ENCODE measurements around the gene ZNF93. TPM values are rescaled to one million over a fixed set of nuclear protein-coding genes. Genes with fewer than 3 reads are reported as not detected.
"Not testable (repeated sequence)": the region's sequence is repeated elsewhere in the genome, so short reads cannot be mapped to it uniquely, and the experiment has no call there.

ZNF93 gene
- 10 to 100 TPM; 16.4 to 19.8 (median 17.9) TPM for polyA plus RNA-seq (ENCODE audit: insufficient read length in 3 of 3)
- long read RNA-seq, donor 1, partial matches to known transcripts, result 0 of 2 reads
- long read RNA-seq, donor 1, other reads (novel, unspliced or antisense), result 0 of 2 reads
- long read RNA-seq, donor 2, partial matches to known transcripts, result 0 of 3 reads
- long read RNA-seq, donor 2, other reads (novel, unspliced or antisense), result 0 of 3 reads
- long read RNA-seq, donor 3, transcript ZNF93-201 (4 exons, 2,648 nt), result major isoform, 5 of 5 reads
- long read RNA-seq, donor 3, partial matches to known transcripts, result 0 of 5 reads
- long read RNA-seq, donor 3, other reads (novel, unspliced or antisense), result 0 of 5 reads
- long read RNA-seq, donor 4, transcript ZNF93-201 (4 exons, 2,648 nt), result major isoform, 6 of 6 reads
- long read RNA-seq, donor 4, partial matches to known transcripts, result 0 of 6 reads
- long read RNA-seq, donor 4, other reads (novel, unspliced or antisense), result 0 of 6 reads
- long read RNA-seq, donor 5, transcript ZNF93-201 (4 exons, 2,648 nt), result major isoform, 6 of 16 reads
- long read RNA-seq, donor 5, partial matches to known transcripts, result 0 of 16 reads
- long read RNA-seq, donor 5, other reads (novel, unspliced or antisense), result 10 of 16 reads
- long read RNA-seq, donor 6, partial matches to known transcripts, result 0 of 4 reads
- long read RNA-seq, donor 6, other reads (novel, unspliced or antisense), result 0 of 4 reads
- long read RNA-seq, donor 7, transcript ZNF93-201 (4 exons, 2,648 nt), result major isoform, 5 of 5 reads
- long read RNA-seq, donor 7, partial matches to known transcripts, result 0 of 5 reads
- long read RNA-seq, donor 7, other reads (novel, unspliced or antisense), result 0 of 5 reads
- long read RNA-seq, donor 8, transcript ZNF93-201 (4 exons, 2,648 nt), result major isoform, 5 of 35 reads
- long read RNA-seq, donor 8, partial matches to known transcripts, result 12 of 35 reads
- long read RNA-seq, donor 8, other reads (novel, unspliced or antisense), result 17 of 35 reads
- long read RNA-seq, donor 9, partial matches to known transcripts, result 0 of 4 reads
- long read RNA-seq, donor 9, other reads (novel, unspliced or antisense), result 0 of 4 reads
- long read RNA-seq, donor 10, partial matches to known transcripts, result 0 of 3 reads
- long read RNA-seq, donor 10, other reads (novel, unspliced or antisense), result 0 of 3 reads
- long read RNA-seq, donor 11, partial matches to known transcripts, result 0 of 2 reads
- long read RNA-seq, donor 11, other reads (novel, unspliced or antisense), result 0 of 2 reads
- long read RNA-seq, donor 12, partial matches to known transcripts, result 0 of 1 reads
- long read RNA-seq, donor 12, other reads (novel, unspliced or antisense), result 0 of 1 reads
- long read RNA-seq, donor 13, transcript ZNF93-201 (4 exons, 2,648 nt), result major isoform, 11 of 11 reads
- long read RNA-seq, donor 13, partial matches to known transcripts, result 0 of 11 reads
- long read RNA-seq, donor 13, other reads (novel, unspliced or antisense), result 0 of 11 reads
- long read RNA-seq, donor 14, partial matches to known transcripts, result 0 of 4 reads
- long read RNA-seq, donor 14, other reads (novel, unspliced or antisense), result 0 of 4 reads
- long read RNA-seq, donor 15, partial matches to known transcripts, result 0 of 1 reads
- long read RNA-seq, donor 15, other reads (novel, unspliced or antisense), result 0 of 1 reads
- long read RNA-seq, donor 16, transcript ZNF93-201 (4 exons, 2,648 nt), result major isoform, 9 of 22 reads
- long read RNA-seq, donor 16, partial matches to known transcripts, result 13 of 22 reads
- long read RNA-seq, donor 16, other reads (novel, unspliced or antisense), result 0 of 22 reads

DNA sequence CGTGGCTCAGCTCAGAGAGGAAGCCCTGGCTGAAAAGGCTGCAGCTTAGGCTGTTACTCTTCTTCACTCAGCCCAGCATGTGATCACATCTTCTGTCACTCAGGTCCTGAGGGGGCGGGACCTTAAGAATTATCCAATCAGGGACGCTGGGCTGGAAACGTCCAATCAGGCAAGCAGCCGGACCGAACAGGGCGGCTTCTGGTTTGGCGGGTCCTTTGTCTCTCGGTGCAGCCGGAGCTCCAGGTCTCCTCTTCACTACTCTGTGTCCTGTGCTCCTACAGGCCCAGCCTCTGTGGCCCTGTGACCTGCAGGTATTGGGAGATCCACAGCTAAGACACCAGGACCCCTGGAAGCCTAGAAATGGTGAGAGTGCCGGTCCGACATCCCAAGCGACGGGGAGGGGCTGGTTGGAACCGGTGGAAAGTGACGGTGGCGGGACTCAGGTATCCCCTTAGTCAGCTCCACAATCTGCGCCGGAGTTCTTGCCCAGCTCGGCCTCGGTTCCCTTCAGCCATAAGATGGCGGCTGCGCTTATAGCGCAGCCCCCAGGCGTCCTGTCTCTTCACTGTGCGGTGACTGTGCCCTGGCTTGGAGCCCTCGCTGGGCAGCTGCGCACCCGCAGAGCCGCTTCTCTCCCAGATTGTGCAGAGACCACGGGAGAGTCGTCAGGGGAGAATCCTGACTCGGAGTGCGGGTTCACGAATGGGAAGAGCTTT, at the start of gene ZNF93:
Gene ZNF93 (plus strand): TSS at position 218 of the 716 bp plus-strand sequence. CDS start 143 bp downstream, at position 361.
- DNase-seq (ENCODE audit: extremely low read depth in 1 of 11, low read depth in 9 of 11, low spot score in 4 of 11), result peak; percentile 91 to 98 (median 96)

DNA sequence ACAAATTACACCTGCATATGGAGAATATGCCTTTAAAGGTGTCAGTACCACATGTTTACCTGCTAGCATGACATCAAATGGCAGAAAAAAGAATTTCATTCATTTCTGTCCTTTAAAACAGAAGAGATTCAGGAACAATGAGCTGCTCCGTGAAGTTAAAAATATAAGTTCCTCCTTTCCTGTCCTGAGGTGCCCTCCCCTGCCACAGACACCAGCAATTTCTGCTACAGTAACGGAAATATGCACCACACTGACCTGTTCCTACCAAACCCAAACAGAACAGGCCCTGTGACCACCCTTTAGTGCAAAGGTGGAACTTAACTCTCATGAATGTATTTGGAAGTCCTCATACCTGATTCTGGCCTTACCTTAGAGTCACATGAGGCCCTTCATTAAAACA, 49.0 kb upstream of the ZNF93 start:
- DNase-seq (ENCODE audit: extremely low read depth in 1 of 11, low read depth in 9 of 11, low spot score in 4 of 11), result not testable (repeated sequence)

DNA sequence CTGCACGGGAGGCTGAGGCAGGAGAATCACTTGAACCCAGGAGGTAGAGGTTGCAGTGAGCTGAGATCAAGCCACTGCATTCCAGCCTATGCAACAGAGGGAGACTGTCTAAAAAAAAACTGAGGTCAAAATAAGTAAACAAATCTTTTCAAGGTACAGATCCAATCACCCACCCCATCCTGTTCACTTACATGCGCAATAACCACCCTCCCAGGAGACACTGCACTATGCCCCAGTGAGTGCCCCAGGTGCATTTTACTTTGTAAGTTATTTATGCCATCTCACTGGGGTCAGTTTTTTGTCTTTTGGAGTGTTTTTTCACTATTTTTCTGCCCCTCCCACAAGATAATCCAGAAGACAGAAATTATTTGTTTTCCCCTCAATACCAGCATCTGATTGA, 42.0 kb upstream of the ZNF93 start:
- DNase-seq (ENCODE audit: extremely low read depth in 1 of 11, low read depth in 9 of 11, low spot score in 4 of 11), result no peak

DNA sequence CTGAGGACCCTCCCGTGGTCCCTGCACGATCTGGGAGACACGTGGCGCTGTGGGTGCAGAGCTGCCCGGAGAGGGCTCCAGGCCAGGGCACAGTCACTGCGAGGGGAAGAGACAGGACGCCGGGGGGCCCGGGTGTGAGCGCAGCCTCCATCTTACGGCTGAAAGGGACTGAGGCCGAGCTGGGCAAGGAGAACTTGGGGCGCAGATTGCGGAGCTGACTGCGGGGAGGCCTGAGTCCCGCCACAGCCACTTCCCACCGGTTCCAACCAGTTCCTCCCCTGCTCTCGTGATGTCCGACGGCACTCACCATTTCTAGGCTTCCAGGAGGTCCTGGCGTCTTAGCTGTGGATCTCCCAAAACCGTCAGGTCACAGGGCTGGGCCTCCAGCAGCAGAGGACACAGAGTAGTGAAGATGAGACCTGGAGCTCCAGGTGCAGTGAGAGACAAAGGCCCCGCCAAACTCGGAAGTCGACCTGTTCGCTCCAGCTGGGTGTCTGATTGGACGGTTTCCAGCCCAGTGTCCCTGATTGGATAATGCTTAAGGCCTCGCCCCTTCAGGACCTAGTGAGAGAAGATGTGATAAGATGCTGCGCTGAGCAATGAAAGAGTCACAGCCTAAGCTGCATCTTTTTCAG, 39.9 kb upstream of the ZNF93 start:
- peak in 10 of 11 donors; percentile 38 to 89 (median 72) for DNase-seq (ENCODE audit: extremely low read depth in 1 of 11, low read depth in 9 of 11, low spot score in 4 of 11)

DNA sequence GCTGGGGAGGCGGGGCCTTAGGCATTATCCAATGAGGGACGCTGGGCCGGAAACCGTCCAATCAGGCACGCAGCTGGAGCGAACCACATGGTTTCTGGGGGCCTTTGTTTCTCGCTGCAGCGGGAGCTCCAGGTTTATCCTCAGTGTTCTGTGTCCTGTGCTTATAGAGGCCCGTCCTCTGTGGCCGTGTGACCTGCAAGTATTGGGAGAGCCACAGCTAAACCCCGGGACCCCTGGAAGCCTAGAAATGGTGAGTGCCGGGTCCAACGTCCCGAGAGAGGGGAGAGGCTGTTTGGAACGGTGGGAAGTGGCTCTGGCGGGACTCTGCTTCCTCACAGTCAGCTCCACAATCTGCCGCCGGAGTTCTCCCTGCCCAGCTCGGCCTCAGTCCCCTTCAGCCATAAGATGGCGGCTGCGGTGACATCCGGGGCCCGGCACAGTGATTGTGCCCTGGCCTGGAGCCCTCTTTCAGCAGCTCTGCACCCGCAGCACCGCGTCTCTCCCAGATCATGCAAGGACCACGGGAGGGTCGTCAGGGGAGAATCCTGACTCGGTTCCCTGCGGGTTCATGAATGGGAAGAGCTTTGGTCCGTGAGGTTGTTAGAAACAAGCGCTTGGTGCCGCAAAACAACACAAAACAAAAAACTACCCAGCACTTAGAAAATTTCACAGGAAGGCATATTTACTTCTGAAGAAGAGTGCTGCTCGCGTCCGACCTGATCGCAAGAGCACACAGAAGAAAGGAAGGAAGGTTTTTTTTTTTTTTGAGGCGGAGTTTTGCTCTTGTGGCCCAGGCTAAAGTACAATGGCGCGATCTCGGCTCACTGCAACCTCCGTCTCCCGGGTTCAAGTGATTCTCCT, 34.8 kb upstream of the ZNF93 start, which contains the start of gene ZNF253:
Gene ZNF253 (plus strand): TSS at position 133 of the 861 bp plus-strand sequence. CDS start 115 bp downstream, at position 248.
- DNase-seq (ENCODE audit: extremely low read depth in 1 of 11, low read depth in 9 of 11, low spot score in 4 of 11), result peak; percentile 92 to 98 (median 96)

DNA sequence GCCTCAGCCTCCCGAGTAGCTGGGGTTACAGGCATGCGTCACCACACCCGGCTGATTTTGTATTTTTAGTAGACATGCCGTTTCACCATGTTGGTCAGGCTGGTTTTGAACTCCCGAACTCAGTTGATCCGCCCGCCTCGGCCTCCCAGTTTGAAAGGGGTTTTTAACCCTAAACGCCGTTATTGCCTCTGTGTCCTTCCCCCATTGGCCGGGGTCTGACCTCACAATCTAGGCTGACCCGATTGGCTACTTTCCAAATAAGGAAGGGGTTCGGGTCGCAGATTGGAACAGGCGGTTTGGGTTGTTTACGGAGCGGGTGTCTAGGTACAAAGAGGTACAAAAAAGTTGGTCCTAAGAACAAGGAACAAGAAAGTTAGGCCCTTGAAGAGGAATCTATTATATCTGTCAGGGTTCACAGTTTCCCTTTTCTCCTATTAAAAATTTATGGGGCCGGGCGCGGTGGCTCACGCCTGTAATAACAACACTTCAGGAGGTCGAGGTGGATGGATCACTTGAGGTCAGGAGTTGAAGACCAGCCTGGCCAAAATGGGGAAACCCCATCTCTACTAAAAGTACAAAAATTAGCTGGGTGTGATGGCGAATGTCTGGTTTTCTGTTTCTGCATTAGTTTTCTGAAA, 34.0 kb upstream of the ZNF93 start:
- peak in 9 of 11 donors; percentile 1 to 47 (median 34) for DNase-seq (ENCODE audit: extremely low read depth in 1 of 11, low read depth in 9 of 11, low spot score in 4 of 11)

DNA sequence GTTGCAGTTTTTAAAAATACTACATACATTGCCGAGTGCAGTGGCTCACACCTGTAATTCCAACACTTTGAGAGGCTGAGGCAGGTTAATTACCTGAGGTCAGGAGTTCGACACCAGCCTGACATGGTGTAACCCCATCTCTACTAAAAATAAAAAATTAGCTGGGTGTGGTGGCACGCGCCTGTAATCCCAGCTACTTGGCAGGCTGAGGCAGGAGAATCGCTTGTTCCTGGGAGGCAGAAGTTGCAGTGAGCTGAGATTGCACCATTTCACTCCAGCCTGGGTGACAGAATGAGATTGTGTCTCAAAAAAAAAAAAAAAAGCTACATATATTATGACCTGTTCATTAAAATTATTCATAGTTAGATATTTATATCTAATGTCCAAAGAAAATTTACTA, 30.7 kb upstream of the ZNF93 start:
- DNase-seq (ENCODE audit: extremely low read depth in 1 of 11, low read depth in 9 of 11, low spot score in 4 of 11), result not testable (repeated sequence)

DNA sequence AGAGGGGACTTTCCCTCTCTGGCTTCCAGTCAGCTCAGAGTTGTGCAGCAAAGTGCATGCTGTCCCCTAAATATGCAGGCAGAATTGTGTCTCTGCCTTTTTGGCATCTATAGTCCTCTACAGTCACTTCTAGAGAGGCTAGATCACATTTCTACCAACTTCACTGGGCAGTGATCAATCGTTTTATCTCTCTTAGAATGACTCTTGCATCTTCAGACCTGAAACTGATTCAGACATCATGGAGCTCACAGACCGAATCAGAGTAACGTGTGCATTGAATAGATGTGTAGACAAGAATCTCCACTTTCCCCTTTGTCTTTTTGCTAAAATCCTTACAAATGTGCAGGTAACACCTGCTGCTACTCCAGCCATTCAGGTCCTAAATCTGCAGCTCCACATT, 28.8 kb upstream of the ZNF93 start:
- DNase-seq (ENCODE audit: extremely low read depth in 1 of 11, low read depth in 9 of 11, low spot score in 4 of 11), result no peak

DNA sequence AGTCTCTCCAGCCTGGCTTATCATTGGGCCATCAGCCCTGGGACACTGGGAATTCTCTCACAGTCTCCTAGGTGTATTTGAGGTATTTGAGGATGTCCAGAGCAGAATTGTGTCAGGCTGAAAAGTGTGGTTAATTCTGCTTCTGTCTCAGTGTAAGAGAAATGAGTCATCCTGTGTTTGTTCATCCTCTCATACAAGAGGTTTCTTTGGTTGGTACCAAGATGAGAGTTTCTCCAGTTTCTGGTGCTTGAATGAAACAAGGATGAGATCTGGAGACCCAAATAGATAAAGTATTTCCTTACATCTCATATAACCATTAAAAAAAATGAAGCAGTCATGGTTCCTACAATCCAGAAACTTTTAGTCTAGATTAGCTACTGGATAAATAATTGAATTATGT, 27.4 kb upstream of the ZNF93 start:
- DNase-seq (ENCODE audit: extremely low read depth in 1 of 11, low read depth in 9 of 11, low spot score in 4 of 11), result no peak

DNA sequence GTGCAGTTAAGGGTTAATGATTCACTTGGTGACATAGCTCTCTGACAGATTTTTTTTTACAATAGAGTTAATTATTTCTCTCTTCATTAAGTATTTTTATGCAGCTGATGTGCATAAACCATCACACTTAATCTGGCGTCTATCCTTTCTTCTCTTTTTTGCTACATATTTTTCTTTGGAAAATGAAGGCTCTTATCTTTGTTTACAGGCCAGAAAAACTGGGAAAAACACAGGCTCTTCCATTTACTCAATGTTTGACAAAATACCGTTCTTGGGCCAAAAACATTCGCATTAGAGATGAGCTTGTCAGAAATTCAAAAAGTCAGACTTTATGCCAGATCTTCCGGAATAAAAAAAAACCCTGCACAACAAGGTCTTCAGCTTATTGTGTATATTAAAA, 23.0 kb upstream of the ZNF93 start:
- no peak for DNase-seq (ENCODE audit: extremely low read depth in 1 of 11, low read depth in 9 of 11, low spot score in 4 of 11)

DNA sequence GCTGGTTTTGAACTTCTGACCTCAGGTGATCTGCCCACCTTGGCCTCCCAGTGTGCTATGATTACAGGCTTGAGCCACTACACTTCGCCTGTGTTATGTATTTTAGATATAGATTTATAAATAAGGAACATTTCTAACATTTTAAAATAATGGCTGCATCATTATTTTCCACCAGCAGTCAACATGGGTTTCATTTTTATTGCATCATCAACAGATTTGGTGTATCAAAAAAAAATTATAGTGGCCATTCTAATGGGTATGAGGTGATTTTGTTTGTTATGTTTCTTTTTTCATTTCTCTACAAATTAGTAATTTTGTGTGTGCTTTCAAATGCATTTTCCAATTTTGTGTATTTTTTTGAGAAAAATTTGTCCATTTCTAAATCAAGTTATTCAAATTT, 16.2 kb upstream of the ZNF93 start:
- no peak for DNase-seq (ENCODE audit: extremely low read depth in 1 of 11, low read depth in 9 of 11, low spot score in 4 of 11)

DNA sequence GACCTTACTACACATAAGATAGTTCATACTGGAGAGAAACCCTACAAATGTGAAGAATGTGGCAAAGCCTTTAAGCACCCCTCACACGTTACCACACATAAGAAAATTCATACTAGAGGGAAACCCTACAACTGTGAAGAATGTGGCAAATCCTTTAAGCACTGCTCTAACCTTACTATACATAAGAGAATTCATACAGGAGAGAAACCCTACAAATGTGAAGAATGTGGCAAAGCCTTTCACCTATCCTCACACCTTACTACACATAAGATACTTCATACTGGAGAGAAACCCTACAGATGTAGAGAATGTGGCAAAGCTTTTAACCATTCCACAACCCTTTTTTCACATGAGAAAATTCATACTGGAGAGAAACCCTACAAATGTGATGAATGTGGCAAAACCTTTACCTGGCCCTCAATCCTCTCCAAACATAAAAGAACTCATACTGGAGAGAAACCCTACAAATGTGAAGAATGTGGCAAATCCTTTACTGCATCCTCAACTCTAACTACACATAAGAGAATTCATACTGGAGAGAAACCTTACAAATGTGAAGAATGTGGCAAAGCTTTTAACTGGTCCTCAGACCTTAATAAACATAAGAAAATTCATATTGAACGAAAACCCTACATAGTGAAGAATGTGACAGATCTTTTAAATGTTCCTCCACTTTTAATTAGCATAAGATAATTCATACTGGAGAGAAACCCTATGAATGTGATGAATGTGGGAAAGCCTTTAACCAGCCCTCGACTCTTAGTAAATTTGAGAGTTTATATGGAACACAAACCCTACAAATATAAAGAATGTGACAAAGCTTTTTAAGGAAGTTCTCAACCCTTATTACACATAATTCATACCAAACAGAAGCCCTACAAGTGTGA, 8.4 kb upstream of the ZNF93 start:
- DNase-seq (ENCODE audit: extremely low read depth in 1 of 11, low read depth in 9 of 11, low spot score in 4 of 11), result not testable (repeated sequence)

DNA sequence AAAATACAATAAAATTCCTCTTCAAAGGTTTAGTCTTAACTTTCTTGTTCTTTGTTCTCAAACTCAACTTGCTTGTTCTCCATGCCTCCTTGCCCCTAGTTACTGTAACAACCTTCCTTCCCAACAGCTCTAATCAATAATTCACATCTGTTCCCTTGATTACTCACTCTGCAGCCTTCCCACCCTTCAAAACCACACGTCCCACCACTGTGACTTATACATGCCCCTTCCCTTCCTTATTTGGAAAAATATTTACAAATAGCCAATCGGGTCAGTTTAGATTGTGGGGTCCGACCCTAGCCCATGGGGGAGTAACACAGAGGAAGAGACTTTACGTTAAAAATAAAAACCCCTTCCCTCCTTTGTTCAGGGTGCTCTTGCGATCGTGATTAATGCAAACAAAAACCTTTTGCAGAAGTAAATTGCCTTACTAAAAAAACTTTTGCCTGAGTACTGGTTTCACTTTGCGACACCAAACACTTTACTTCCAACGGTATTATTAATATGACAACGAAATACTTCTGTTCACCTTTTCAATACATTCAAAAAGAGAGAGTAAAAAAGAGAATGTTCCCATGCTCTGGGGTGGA, 512 bp upstream of the ZNF93 start:
- DNase-seq (ENCODE audit: extremely low read depth in 1 of 11, low read depth in 9 of 11, low spot score in 4 of 11), result peak in 9 of 11 donors; percentile 6 to 36 (median 22)

DNA sequence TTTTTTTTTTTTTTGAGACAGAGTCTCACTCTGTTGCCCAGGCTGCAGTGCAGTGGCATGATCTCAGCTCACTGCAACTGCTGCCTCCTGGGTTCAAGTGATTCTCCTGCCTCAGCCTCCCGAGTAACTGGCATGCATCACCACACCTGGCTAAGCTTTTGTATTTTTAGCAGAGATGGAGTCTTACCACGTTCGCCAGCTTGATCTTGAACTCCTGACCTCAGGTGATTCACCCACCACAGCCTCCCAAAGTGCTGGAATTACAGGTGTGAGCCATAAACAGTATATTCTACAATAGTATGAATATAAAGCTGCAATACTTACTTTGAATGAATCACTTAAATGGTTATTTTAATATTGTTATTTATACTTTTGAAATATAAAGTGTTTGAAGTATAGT, 6.8 kb downstream of the ZNF93 start:
- DNase-seq (ENCODE audit: extremely low read depth in 1 of 11, low read depth in 9 of 11, low spot score in 4 of 11), result not testable (repeated sequence)
